NB4 (cell line): ENCODE measurements around the gene UBA1.
A peak's percentile ranks its signal among the peaks of the same experiment; 100 is the strongest.

Source experiments
- DNase-seq: peaks from one replicate; pipeline ENCODE4 v3.0.0; 2010; ENCODE audit warnings: low read depth
- H3K4me3 ChIP-seq: one replicate; pipeline ENCODE4 v1.5.1; 2011; ENCODE audit warnings: mild to moderate bottlenecking, low read depth, low read length, moderate library complexity
- MYC ChIP-seq: IDR thresholded peaks from 2 replicates; pipeline ENCODE4 v1.6.1; 2011; ENCODE audit warnings: low read depth, low read length
- POLR2A ChIP-seq: IDR thresholded peaks from 2 replicates; pipeline ENCODE4 v1.6.1; 2011; ENCODE audit warnings: mild to moderate bottlenecking; ENCODE audit not compliant: insufficient read length; ENCODE audit errors: extremely low read depth
- TF ChIP-seq, protein P1 (sequence below): IDR thresholded peaks from 2 replicates; pipeline ENCODE4 v1.6.1; 2011; ENCODE audit warnings: low read depth, low read length
- TF ChIP-seq, protein P2 (sequence below): IDR thresholded peaks from one replicate; pipeline ENCODE4 v1.5.1; 2012; ENCODE audit warnings: low read depth, low read length

Gene UBA1

DNA sequence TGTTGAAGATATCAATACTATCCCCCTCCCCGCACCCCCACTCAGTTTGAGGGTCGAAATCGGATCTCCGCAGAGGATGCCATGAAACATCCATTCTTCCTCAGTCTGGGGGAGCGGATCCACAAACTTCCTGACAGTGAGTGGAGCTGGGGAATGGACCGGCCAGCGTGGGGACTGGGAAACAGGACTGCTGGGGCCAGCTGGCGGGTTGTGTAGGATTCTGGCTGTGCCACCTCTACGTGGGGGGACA is 33.6 kb downstream of the UBA1 start:
- no peak overlapping the region for H3K4me3 ChIP-seq
- TF ChIP-seq MYC (no peak), POLR2A (no peak)
- TF ChIP-seq, protein P1, sequence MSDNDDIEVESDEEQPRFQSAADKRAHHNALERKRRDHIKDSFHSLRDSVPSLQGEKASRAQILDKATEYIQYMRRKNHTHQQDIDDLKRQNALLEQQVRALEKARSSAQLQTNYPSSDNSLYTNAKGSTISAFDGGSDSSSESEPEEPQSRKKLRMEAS: no peak
- TF ChIP-seq, protein P2, sequence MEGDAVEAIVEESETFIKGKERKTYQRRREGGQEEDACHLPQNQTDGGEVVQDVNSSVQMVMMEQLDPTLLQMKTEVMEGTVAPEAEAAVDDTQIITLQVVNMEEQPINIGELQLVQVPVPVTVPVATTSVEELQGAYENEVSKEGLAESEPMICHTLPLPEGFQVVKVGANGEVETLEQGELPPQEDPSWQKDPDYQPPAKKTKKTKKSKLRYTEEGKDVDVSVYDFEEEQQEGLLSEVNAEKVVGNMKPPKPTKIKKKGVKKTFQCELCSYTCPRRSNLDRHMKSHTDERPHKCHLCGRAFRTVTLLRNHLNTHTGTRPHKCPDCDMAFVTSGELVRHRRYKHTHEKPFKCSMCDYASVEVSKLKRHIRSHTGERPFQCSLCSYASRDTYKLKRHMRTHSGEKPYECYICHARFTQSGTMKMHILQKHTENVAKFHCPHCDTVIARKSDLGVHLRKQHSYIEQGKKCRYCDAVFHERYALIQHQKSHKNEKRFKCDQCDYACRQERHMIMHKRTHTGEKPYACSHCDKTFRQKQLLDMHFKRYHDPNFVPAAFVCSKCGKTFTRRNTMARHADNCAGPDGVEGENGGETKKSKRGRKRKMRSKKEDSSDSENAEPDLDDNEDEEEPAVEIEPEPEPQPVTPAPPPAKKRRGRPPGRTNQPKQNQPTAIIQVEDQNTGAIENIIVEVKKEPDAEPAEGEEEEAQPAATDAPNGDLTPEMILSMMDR: no peak
- DNase-seq: no peak

DNA sequence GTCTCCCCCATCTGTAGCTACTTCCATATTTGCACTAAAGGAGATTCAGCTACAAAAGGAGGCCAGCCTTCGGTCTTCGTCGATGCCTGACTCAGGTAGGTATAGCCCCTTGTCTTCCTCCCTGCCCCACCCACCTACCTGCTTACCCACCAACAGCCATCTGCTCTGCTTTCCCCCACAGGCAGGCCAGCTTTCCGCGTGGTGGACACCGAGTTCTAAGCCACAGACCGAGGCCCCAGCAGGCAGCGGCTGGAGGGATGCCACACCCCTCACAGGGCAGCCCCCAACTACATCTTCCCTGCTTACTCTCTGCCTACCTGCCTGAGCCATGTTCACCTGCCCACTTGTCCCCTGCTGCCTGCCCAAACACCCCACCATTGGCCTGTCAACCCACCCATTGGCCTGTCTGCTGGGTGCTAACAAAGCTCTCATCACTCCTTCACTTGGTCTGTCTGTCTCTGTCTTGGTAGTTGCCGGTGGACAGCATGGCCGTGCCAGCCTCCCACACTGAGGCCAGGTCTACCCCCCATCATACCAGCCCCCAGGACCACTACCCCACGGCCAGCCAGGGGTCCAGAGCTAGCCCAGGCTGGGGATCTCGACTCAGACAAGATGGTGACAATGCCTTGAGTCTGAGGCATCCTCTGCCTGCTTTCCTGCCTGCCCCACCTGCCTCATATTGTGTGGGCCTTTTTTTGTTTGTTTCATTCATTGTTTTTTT is 35.1 kb downstream of the UBA1 start:
- no peak overlapping the region for H3K4me3 ChIP-seq
- no peak for TF ChIP-seq MYC
- TF ChIP-seq, protein P1: no peak
- TF ChIP-seq, protein P2: no peak
- no peak for TF ChIP-seq POLR2A
- DNase-seq: no peak

DNA sequence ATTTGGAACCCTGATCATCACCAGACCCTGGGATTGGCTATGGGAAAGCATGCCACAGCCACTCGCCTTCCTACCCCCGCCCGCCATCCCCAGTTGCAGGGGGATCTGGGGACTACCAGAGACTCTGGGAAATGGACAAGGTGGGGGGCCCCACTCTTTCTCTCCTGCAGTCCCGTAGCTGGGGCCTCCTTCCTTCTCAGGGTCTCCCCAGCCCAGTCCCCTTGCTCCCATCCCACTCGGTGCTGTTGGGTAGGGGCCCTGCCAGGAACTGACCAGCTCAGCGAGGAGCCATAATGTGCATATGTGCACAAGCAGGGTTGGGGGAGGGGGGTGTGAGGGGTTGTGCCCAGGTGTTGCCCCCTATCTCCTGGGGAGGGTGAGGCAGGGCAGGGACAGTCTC is 35.8 kb downstream of the UBA1 start:
- TF ChIP-seq, protein P2: no peak
- TF ChIP-seq MYC (no peak), POLR2A (no peak)
- TF ChIP-seq, protein P1: no peak
- no peak overlapping the region for H3K4me3 ChIP-seq
- DNase-seq: no peak

DNA sequence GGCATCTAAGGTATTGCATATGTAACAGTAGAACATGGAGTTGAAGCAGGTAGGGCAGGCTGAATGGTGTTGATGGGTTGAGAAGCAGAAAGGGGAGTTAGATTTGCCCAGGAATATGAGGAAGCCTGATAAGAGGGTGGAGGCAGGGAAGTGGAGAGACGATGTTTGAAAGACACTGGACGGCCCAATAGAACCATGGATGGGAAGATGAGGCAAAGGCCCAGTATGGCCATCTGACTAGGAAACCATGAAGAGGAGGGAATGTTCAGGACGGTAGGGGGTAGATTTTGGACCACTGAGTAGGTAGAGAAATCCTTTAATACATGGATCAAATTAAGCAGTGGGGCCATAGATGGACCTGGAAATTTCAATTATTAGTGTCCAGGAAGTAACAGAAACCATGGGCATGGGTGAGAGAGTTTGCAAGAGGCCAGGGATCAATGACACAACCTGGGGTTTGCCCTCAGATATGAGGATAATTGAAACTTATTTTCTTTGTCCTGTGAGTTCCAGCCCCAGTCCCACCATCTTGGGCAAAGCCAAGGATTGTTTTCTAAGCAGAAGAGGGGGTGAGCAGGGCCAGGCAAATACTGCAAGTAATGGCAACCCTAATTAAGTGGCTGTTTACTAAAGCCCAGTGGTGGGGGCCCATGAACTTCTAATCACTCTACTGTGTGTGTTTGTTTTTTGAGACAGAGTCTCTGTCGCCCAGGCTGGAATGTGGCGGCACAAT is 36.7 kb downstream of the UBA1 start:
- no peak for TF ChIP-seq POLR2A
- TF ChIP-seq, protein P1: no peak
- no peak overlapping the region for H3K4me3 ChIP-seq
- DNase-seq: no peak

DNA sequence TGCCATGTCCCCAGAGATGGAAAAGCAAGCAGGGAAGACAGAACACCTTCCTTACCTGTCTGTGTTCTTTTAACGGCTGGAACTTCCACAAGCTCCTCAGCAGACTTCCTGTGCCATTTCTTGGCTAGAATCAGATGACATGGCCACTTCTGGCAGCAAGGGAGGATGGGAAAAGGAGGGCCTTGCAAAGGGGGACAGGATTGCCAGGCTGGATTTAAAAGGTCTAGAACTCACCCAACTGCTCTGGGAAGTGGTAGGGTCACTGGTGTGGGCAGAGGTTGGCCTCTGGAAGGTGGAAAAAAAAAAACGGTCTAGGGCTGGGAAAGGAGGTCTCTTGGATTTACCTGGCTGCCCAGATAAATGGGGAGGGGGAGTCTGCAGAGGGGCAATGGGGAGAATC is 37.5 kb downstream of the UBA1 start:
- TF ChIP-seq POLR2A: no peak
- no peak for TF ChIP-seq MYC
- TF ChIP-seq, protein P1: no peak
- TF ChIP-seq, protein P2: no peak
- no peak overlapping the region for H3K4me3 ChIP-seq
- DNase-seq: no peak

DNA sequence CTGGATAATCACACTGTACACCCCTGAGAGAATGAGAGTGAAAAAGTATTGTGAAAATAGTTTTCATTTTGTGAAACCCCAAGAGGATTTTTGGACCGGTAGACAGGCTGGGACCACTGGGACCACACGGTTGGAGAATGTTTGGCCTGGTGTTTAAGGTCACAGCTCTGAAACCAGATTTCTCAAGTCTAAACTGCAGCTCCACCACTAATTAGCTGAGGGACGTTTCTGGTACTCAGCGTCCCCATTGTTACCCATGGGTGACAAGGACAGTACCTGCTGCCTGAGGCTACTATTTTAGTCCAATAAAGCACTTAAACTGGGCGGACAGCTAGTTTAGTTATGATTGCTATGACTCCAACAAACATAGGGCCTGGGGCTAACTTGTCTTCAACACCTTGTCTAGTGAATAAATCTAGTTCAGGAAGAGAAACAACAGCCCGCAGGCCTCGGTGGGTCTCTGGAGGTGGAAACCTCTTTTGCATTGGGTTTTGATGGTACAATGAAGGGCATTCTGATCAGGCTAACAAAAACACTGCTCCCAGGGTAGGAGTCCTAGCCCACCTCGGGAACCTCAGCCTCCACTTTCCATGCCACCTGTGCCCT is 38.7 kb downstream of the UBA1 start:
- H3K4me3 ChIP-seq: peak overlapping the region; percentile 93
- DNase-seq: no peak
- TF ChIP-seq, protein P1: no peak
- TF ChIP-seq MYC (no peak), POLR2A (no peak)
- TF ChIP-seq, protein P2: no peak
